Kidney epithelial cell (primary cell): ENCODE data around the gene COL23A1. TPM values are rescaled to one million over a fixed set of nuclear protein-coding genes. Genes with fewer than 3 reads are reported as not detected.

Experiments
- DNase-seq: peaks from one replicate; pipeline ENCODE4 v3.0.0-alpha.2; 2010; ENCODE audit warnings: low read depth
- H3K27me3 ChIP-seq: 2 replicates; pipeline ENCODE4 v1.6.0; 2011; ENCODE audit warnings: low read length; ENCODE audit not compliant: control insufficient read depth, insufficient read depth
- H3K36me3 ChIP-seq: 2 replicates; pipeline ENCODE4 v1.5.1; 2011; ENCODE audit warnings: low read length; ENCODE audit not compliant: control insufficient read depth, insufficient read depth
- H3K4me3 ChIP-seq: 2 replicates; pipeline ENCODE4 v1.5.1; 2011; ENCODE audit warnings: low read depth, mild to moderate bottlenecking, control low read depth, low read length
- CTCF ChIP-seq: IDR thresholded peaks from 2 replicates; pipeline ENCODE4 v1.5.1; 2011; ENCODE audit warnings: mild to moderate bottlenecking, moderate library complexity, low read length, control low read depth, inconsistent platforms; ENCODE audit not compliant: insufficient read depth, poor library complexity, severe bottlenecking
- total RNA-seq: library from RNA; depleted of rRNA; stranded (reverse); fragments of >200 nt; gene quantifications from 2 replicates; pipeline ENCODE4 v1.2.3, GENCODE V29; 2015

COL23A1 gene
- total RNA-seq, 1 donor from 2014 or later: 0.17 TPM

DNA sequence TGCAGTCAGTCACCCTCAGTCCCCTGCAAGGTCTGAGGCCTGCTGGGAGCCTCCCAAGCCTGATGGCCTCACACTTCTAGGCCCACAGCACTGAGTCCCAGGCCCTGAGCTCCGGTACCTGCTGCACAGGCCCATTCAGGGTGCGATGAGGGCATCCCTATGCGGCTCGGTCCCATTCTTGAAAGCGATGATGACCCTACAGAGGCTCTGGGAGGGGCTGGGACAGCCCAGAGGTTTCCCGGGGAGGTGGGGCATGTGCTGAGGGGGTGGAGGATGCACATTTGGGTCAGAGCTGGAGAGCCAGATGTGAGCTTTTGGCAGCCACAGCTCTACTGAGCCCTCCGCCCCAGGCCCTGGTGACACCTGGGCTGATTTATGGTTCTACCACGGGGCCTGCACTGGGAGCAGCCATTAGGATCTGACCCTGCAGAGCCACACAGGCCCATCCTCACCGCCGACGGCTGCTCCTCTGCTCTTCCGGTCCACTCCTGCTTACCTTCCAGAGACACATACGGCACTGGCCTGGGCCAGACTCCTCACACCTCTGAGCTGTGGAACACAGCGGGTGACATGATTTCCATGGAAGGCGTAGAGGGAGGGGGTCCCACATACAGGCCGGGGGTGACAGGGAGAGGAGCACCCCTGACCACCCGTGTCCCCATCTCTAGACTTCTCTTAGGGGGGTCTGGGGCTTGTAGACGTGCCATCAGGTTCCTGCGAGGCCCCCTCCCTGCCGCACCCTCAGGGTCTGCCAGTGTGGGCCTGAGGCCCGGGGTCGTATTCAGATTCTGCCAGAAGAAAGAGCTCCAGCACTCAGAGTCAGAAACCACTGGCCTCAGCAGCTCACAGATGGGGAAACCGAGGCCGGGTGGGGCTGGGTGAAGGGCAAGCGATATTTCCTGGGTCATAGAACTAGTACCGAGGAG lies 53.4 kb downstream of the COL23A1 start:
- no peak for DNase-seq
- Histone ChIP-seq H3K36me3 (no peaks in the 10 kb centered on the region), H3K27me3 (no peaks in the 10 kb centered on the region), H3K4me3 (no peak overlapping the region)
- TF ChIP-seq CTCF: no peak

DNA sequence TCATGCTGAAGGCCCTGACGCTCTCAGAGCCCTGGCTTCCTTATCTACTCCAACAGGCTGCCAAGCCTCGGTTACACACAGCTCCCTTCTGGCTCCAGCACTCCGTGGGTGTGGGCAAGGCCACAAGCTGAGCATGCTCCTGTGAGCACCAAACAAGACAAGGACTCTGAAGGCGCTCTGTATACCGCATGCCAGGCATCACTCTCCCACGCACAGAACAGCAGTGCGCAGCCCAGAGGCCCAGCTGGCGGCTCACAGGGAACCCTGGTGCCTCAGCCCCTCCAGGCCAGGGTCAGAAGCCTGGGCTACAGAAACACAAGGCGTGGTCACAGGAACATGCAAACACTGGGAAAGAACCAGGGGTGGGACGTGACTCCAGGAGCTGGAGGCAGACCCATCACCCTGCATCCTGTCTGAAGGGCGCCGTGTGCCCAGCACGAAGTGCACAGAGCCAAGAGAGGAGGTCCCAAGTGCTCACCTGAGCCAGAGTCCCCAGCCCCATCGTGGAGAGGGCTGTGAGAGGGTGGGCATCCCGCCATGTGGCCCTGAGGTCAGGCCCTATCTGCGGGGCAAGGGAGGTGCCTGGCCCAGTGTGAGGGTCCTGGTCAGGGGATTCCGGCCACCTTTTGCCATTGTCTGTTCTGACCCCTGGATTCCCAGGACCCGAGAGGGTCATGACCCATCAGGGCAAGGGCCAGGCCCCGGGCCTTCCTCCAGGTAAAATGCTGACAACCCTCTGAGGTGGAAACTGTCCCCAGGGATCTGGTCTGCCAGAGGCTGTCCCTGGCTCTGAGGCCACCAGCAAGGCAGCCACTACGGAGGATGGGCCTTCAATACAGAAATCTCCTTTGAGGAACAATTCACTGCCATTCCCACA lies 54.7 kb downstream of the COL23A1 start:
- DNase-seq: no peak
- no peak for TF ChIP-seq CTCF
- no peaks in the 10 kb centered on the region for H3K36me3 ChIP-seq
- H3K27me3 ChIP-seq: no peaks in the 10 kb centered on the region
- H3K4me3 ChIP-seq: no peak overlapping the region

- no peaks in the 10 kb centered on the region for H3K36me3 ChIP-seq
- H3K4me3 ChIP-seq: no peak overlapping the region
- no peaks in the 10 kb centered on the region for H3K27me3 ChIP-seq
- no peak for DNase-seq
- TF ChIP-seq CTCF: no peak
These were observed 57.1 kb downstream of the COL23A1 start for GRCh38 chr5:178533136-178533535.

- H3K36me3 ChIP-seq: no peaks in the 10 kb centered on the region
- no peak for DNase-seq
- no peak overlapping the region for H3K4me3 ChIP-seq
- TF ChIP-seq CTCF: no peak
- no peaks in the 10 kb centered on the region for H3K27me3 ChIP-seq
These were observed 57.5 kb downstream of the COL23A1 start for GRCh38 chr5:178532666-178533065.

DNA sequence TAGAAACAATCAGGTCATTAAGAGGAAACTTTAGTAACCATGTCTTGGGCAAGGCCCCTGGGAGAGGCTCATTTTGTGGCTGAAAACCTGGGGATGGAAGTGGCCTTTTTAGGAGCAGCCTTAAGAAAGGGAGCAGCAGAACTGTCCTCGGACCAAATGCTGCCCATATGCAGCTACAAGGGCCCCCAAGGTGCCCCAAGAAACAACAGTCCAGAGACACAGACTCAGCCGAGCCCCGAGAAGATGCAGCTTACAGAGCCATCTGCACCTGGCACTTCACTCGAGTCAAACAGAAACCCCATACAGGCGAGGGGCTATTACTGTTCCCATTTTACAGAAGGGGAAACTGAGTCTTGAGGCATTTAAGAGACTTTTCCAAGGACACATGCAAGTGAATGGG lies 58.0 kb downstream of the COL23A1 start:
- no peak for DNase-seq
- H3K27me3 ChIP-seq: no peaks in the 10 kb centered on the region
- no peak for TF ChIP-seq CTCF
- no peak overlapping the region for H3K4me3 ChIP-seq
- no peaks in the 10 kb centered on the region for H3K36me3 ChIP-seq
